Activated T-cell treated with anti-CD3 and anti-CD28 coated beads, Interleukin-2, amount 50 U/mL, for 48 hours (primary cell): ENCODE results near the gene CUL4A.
"Not testable (repeated sequence)": the region's sequence is repeated elsewhere in the genome, so short reads cannot be mapped to it uniquely, and the experiment has no call there.

Experiments
- DNase-seq, 2 experiments: peaks; one replicate each; pipeline ENCODE4 v3.0.0-alpha.2; 2020

Gene CUL4A

GRCh38 chr13:113239986-113240385 lies 30.6 kb downstream of the CUL4A start:
- no peak for DNase-seq

GRCh38 chr13:113241623-113242022 lies 32.2 kb downstream of the CUL4A start:
- not testable (repeated sequence) for DNase-seq

- DNase-seq = no peak
These were observed 34.4 kb downstream of the CUL4A start for GRCh38 chr13:113243847-113244246.

GRCh38 chr13:113245849-113246796 lies 36.7 kb downstream of the CUL4A start:
- DNase-seq = no peak

- DNase-seq = no peak
These were observed 43.2 kb downstream of the CUL4A start for GRCh38 chr13:113252516-113253095.

GRCh38 chr13:113257908-113258307 lies 48.5 kb downstream of the CUL4A start:
- not testable (repeated sequence) for DNase-seq

- DNase-seq = no peak
These were observed 49.1 kb downstream of the CUL4A start for GRCh38 chr13:113258321-113259054.

- no peak for DNase-seq
These were observed 51.6 kb downstream of the CUL4A start for GRCh38 chr13:113260996-113261395.

- DNase-seq = not testable (repeated sequence)
These were observed 53.6 kb downstream of the CUL4A start for GRCh38 chr13:113263016-113263415.

- no peak for DNase-seq
These were observed 58.4 kb downstream of the CUL4A start for GRCh38 chr13:113267642-113268405.

- DNase-seq = no peak
These were observed 62.6 kb downstream of the CUL4A start for GRCh38 chr13:113272031-113272430.

- DNase-seq = no peak
These were observed 63.3 kb downstream of the CUL4A start for GRCh38 chr13:113272701-113273181.

- DNase-seq = no peak
These were observed 63.9 kb downstream of the CUL4A start for GRCh38 chr13:113273321-113273720.

GRCh38 chr13:113273851-113274590 lies 64.6 kb downstream of the CUL4A start:
- DNase-seq = no peak

- no peak for DNase-seq
These were observed 65.3 kb downstream of the CUL4A start for GRCh38 chr13:113274721-113275120.

GRCh38 chr13:113275387-113275786 lies 66.0 kb downstream of the CUL4A start:
- peak; percentile 46 to 49 for DNase-seq

GRCh38 chr13:113280126-113280525 lies 70.7 kb downstream of the CUL4A start:
- DNase-seq = no peak

GRCh38 chr13:113283904-113284303 lies 74.5 kb downstream of the CUL4A start:
- DNase-seq = no peak

GRCh38 chr13:113288880-113289279 lies 79.5 kb downstream of the CUL4A start:
- DNase-seq = no peak

GRCh38 chr13:113291129-113291528 lies 81.7 kb downstream of the CUL4A start:
- no peak for DNase-seq

- peak; percentile 25 to 31 for DNase-seq
These were observed 82.8 kb downstream of the CUL4A start for GRCh38 chr13:113292021-113292862.
